GM12872 (cell line): ENCODE measurements around the gene TSPEAR.

Experiments
- TF ChIP-seq, protein P1 (sequence below): IDR thresholded peaks from 3 replicates; pipeline ENCODE4 v1.5.1; 2011; ENCODE audit warnings: low read depth, mild to moderate bottlenecking, low read length, moderate library complexity; ENCODE audit not compliant: insufficient read depth

The TSPEAR gene

DNA sequence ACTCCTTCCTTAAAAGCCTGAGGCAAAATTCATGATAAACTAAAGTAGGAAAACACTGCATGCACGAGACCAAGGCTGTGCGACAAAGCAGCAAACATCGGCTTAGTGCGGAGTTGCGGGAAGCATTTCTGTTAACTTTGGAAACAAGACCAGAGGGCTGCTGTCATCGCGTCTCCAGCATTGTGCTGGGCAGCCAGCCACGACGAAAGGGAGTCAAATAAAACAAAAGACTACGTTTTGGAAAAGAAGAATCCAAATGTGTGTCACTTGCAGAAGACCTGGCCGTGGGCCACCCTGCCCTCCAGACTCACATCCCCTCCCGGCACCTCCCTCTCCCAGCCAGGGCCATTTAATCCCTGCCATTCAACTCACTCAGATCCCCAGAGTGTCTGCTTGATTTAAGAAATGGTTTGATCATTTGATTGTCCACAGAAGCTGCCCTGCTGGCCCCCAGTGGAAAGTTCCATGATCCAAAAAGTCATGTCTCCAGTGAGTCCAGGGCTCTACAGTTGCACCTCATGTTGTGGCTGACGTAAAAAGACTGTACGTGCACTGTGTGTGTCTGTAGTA, 67.5 kb downstream of the TSPEAR start:
- TF ChIP-seq, protein P1, sequence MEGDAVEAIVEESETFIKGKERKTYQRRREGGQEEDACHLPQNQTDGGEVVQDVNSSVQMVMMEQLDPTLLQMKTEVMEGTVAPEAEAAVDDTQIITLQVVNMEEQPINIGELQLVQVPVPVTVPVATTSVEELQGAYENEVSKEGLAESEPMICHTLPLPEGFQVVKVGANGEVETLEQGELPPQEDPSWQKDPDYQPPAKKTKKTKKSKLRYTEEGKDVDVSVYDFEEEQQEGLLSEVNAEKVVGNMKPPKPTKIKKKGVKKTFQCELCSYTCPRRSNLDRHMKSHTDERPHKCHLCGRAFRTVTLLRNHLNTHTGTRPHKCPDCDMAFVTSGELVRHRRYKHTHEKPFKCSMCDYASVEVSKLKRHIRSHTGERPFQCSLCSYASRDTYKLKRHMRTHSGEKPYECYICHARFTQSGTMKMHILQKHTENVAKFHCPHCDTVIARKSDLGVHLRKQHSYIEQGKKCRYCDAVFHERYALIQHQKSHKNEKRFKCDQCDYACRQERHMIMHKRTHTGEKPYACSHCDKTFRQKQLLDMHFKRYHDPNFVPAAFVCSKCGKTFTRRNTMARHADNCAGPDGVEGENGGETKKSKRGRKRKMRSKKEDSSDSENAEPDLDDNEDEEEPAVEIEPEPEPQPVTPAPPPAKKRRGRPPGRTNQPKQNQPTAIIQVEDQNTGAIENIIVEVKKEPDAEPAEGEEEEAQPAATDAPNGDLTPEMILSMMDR = no peak

DNA sequence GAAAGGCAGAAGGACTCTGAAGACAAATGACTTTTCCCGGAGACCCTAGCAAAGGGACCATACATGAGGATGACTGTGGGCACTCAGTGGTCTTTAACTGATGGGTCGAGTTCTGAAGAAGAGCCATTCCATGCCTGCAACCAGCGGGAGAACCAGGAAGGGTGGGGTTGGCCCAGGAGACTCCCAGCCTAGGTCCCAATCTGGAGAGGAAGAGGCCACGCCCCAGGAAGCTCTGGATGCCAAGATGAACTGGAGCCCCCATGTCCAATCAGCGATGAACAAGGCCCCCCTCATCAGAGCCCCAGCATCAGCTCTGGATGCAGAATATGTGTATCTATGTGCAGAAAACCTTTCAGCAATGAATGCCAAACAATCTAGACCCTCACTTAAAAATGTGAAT, 70.6 kb downstream of the TSPEAR start:
- TF ChIP-seq, protein P1 = no peak

DNA sequence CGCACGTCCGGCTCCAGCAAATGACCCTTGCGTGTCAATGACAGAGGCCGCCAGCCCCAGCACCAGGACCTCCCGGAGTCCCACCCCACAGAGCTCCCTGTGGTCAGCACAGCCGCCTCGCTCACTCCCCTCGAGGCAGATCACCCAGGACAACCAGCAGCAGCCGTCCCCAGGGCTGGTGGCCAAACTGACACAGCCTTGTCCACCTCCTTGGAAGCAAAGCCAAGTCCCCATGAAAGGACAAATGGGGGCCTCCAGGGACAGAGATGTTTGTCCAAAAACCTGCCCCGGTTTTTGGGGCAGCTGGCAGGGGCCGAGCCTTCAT, 72.1 kb downstream of the TSPEAR start:
- TF ChIP-seq, protein P1 = no peak

DNA sequence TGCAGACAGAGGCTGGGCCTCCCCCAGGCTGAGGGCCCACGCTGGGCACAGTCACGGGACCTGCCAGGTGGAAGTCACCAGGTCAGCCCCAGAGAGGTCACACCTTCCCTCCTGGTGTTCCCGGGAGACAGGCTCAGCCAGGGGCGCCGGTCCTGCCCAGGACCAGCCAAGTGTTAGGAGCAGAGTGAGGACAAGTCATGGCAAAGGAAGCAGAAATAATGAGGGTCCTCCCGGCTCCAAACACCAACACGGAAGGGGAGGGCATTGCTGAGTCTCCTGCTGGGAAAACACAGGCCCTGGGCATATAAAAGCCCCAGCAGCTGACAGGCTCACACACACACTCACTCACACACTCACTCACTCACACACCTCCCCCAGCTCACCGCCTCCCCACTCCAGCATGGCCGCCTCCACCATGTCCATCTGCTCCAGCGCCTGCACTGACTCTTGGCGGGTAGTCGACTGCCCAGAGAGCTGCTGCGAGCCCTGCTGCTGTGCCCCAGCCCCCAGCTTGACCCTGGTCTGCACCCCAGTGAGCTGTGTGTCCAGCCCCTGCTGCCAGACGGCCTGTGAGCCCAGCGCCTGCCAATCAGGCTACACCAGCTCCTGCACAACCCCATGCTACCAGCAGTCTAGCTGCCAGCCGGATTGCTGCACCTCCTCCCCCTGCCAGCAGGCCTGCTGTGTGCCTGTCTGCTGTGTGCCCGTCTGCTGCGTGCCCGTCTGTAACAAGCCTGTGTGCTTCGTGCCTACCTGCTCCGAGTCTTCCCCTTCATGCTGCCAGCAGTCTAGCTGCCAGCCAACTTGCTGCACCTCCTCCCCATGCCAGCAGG, 74.1 kb downstream of the TSPEAR start, which contains the start of gene KRTAP10-10:
TSS of gene KRTAP10-10 (plus strand) at position 339 of the 833 bp plus-strand sequence. CDS start at position 401, 62 bp downstream.
- TF ChIP-seq, protein P1 = no peak

DNA sequence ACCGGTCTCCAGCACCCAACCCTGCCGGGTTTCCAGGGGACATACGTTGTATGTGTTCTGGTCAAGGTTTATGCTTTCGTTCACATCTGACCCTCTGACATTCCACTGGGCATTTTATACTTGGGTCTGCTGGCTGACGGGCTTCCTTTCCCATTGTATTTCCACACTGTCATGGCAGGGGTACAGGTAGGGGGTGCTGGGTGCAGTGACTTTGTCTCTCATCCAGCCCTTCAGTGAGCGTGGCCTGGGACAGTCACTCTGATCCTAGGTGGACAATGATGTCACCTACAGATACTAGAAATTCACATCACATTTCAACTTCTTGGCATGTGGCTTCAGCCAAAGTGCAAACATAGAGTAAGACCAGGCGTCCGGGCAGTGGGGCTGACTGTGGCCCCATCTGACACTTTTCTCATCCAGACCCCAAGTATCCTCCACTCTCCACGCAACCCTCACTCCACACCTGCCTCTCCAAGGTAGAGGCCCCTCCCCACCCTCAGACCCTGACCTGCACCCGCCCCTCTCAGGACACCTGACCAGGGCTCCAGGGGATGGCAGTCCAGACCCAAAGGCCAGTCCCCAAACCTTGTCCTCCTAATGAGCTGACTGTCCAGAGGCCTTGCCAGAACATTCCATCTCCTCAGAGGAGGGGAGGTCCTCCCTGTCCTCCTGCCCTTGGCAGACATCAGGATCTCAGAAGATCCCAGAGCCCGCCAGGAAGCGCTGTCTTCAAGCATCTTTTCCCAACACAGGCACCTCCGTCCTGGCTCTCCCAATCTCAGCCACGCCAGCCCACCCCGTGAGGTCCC, 75.0 kb downstream of the TSPEAR start:
- TF ChIP-seq, protein P1 = no peak

DNA sequence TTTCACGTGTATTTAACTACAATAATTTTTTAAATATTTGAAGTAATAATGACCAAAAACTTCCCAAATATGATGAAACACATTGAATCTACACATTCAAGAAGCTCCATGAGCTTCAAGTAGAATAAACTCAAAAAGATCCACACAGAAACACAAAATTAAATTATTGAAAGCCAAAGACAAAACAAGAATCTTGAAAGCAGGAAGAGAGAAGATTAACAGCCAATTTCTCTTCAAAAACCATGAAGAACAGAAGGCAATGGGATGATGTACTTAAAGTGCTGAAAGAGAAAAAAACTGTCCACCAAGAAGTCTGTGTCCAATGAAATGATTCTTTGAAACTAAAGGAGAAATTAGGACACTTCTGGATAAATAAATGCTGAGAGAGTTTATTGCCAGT, 79.3 kb downstream of the TSPEAR start:
- TF ChIP-seq, protein P1 = no peak

DNA sequence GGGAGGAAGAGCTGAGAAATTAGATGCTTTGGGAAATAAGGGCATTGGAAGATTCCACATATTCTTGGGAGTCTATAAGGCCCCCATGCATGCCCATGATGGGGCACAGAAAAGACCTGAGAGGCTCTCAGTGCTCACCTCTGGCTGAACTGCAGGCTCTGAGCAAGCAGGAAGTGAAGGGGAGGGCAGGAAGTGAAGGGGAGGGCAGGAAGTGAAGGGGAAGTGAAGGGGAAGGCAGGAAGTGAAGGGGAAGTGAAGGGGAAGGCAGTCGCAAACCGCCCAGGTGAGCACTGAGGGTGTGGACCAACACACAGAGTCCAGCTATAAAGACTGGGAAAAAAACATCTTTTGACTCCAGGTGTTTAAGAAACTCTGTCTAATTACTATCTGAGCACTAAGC, 80.9 kb downstream of the TSPEAR start:
- TF ChIP-seq, protein P1 = no peak
